ENCODE data around the gene SMIM29.
A peak's percentile ranks its signal among the peaks of the same experiment; 100 is the strongest.

SMIM29 gene

DNA sequence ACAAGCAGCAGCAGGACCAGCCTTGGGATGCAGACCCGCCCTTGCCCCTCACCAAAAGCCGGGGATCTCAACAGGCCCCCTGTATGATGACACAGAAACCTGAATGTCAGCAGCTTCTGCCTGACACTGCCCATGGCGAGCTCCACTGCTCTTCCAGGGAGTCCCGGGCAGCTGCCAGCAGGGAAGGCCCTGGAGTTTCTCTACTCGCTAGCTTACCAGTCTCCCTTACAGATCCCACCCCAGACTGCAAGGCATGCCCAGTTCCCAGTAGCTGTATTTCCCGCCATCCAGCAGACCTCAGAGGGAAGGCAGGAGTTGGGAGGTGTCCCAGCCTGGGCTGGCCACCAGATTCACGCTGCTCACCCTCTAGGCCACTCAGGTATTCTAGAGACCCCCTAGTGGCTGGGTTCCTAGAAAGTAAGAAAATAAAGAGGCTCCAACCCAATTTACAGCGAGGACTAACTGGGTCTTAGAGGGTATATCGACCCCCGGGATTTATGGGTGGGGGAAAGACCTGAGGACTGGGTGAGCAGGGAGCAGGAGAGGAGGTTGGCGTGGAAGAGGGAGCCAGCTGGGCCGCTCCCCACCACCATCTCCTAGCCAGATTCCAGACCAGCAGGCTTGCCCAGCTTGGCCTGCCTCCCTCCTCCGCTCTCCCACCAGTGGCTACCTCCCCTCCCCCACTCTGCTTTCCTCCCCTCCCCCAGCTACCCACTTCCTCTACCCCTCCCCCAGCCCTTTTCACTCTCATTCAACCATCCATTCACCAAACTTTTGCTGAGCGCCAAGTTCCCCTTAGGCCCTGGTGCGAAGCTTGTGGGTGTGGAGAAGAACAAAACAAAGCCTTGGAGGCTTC, 21.8 kb downstream of the SMIM29 start:
- no peak for DNase-seq (ENCODE audit: low spot score)

- no peak for DNase-seq (ENCODE audit: low spot score)
Observed at GRCh38 chr6:34226066-34226465, 22.7 kb downstream of the SMIM29 start.

DNA sequence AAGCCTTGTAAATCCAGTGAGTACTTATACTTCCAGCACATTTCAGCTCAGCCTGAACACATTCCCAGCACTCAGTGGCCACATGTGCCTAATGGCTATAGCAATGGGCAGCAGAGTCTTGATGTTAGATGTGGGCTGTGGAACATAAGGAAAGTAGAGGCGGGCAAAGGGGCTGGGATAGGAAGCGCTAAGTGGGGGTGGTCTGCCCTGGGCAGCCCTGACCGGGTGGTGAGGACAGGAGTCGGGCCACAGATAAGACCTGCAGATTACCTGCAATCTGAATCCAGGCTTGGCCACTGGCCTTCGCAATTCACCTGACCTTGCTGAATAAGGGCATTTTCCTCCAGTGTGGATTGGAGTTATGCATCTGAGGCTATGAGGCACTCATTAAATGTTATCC, 23.3 kb downstream of the SMIM29 start:
- no peak for DNase-seq (ENCODE audit: low spot score)

- DNase-seq (ENCODE audit: low spot score), result peak; percentile 97
Observed at GRCh38 chr6:34223956-34224940, 24.6 kb downstream of the SMIM29 start.

DNA sequence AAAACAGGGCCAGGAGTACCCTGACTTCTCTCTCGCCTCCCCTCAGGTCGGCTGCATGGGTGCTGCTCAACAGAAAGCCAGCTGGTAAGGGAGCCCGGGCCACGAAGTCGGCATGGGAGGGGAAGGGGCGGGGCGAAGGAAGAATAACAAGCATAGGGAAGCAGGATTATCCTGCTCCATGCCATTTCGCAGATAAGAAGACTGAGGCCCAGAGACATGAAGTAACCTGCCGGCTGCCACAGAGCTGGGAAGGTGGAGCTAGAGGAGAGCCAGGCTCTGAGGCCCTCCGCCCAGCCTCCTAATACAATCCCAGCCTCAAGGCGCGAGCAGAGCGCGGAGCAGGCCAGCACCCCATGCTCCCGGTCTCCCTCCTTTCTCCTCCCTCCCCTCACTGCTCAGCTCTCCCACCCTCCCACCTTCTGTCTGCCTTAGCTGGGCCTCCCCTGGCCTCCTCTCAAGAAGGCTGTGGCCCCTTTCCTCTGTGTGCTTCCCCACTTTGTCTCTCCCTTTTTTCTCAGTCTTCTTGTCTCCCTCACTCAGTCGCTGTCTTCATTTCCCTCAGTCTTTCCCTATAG, 25.3 kb downstream of the SMIM29 start:
- no peak for DNase-seq (ENCODE audit: low spot score)

DNA sequence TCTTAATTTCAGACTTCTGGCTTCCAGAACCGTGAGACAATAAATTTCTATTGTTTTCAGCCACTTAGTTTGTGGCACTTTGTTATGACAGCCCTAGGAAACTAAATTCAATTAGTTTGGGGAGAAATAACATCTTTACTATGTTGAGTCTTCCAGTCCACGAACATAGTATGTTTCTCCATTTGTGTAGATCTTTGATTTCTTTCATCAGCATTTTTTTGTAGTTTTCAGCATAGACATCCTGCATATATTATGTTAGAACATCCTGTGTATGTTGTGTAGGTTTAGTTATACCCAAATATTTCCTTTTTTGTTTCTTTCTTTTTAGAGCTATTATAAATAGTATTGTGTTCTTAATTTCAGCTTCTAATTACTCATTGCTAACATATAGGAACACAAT, 30.1 kb downstream of the SMIM29 start:
- no peak for DNase-seq (ENCODE audit: low spot score)

- DNase-seq (ENCODE audit: low spot score), result no peak
Observed at GRCh38 chr6:34213772-34214171, 35.0 kb downstream of the SMIM29 start.

- peak; percentile 42 for DNase-seq (ENCODE audit: low spot score)
Observed at GRCh38 chr6:34207695-34208443, 40.9 kb downstream of the SMIM29 start.

- no peak for DNase-seq (ENCODE audit: low spot score)
Observed at GRCh38 chr6:34206726-34207125, 42.1 kb downstream of the SMIM29 start.

DNA sequence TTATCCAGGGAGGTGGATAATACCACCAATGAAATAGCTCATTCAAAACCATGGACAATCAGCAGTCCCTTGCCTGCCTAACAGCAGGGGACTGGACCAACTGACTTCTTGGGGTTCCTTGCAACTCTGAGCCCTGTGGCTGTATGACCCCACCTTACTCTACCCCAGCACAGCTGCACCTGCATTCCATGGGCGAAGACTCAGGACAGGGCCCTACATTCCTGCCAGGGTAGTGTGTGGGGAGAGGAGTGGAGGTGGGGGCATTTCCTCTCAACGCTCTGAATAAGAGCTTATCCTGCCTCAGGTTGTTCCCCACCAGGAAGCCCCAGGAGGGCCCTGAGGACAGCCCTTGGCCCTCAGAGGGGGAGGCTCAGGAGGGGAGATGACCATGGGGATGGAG, 42.9 kb downstream of the SMIM29 start:
- DNase-seq (ENCODE audit: low spot score), result no peak

- peak; percentile 44 for DNase-seq (ENCODE audit: low spot score)
Observed at GRCh38 chr6:34205466-34205865, 43.3 kb downstream of the SMIM29 start.

- DNase-seq (ENCODE audit: low spot score), result no peak
Observed at GRCh38 chr6:34204693-34205092, 44.1 kb downstream of the SMIM29 start.

DNA sequence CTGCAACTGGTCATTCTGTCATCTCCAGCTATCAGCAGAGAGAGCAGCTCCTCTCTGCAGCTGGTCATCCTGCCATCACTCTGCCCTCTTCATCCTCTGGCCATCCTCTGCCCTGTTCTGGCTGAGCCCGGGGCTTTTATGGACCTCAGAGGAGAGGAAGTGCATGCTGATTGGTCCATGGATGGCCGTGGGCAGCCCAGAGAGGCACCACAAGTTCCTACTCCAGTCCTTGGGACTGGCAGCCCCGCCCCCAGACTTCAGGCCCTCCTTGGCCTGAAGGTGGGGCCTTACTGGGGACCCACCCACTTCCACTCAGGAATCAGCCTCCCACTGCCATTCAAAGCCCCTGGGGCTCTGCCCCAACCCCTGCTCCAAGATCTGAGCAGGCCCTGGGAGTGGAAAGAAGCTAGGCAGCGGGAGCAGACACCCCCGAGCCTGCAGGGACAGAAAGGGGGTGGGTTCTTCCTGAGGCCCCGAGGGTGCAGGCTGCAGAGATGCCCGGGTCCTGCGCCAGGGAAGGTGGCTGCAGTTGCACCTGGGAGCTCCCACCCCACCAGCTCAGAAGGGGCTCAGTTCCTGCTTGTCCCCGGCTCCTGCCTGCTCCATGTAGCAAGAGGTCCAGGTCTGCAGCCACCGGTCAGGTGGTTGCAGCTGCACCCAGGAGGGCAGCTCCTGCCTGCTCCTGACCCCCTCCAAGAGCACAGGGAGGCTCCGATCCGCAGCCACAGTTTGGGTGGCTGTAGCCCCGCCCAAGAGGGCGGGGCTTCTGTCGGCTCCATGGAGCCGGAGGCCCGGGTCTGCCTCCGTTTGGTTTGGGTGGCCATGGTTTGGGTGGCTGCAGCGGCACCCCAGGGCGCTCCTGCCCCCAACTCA, 46.2 kb downstream of the SMIM29 start:
- no peak for DNase-seq (ENCODE audit: low spot score)

GRCh38 chr6:34201455-34202107, 47.2 kb downstream of the SMIM29 start:
- DNase-seq (ENCODE audit: low spot score), result peak; percentile 44

- DNase-seq (ENCODE audit: low spot score), result no peak
Observed at GRCh38 chr6:34200340-34200971, 48.4 kb downstream of the SMIM29 start.

DNA sequence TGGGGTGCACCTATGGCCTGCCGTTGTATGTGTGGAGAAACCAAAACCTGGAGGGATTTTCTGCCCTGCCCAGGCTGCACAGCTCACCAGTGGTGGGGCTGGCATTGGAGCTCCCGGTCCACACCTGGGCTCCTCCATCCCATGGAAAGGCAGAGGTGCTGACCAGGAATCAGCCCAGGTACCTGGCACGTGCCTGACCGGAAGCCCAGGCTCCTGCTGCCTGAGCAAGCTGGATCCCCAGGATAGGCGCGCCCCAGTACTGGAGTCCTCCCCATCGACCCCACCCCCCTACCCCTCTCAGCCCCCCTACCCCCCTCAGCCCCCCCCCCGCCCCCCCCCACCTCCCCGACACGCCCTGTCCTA, 52.0 kb downstream of the SMIM29 start:
- DNase-seq (ENCODE audit: low spot score), result no peak

Data from kidney tubule cell (primary cell).